HS-5 (cell line): ENCODE measurements around the gene ADAMTS3.
"Not testable (repeated sequence)": the region's sequence is repeated elsewhere in the genome, so short reads cannot be mapped to it uniquely, and the experiment has no call there.

ENCODE experiments used
- DNase-seq: peaks from one replicate; pipeline ENCODE4 v3.0.0-alpha.2; 2012; ENCODE audit warnings: low read depth

Gene ADAMTS3

DNA sequence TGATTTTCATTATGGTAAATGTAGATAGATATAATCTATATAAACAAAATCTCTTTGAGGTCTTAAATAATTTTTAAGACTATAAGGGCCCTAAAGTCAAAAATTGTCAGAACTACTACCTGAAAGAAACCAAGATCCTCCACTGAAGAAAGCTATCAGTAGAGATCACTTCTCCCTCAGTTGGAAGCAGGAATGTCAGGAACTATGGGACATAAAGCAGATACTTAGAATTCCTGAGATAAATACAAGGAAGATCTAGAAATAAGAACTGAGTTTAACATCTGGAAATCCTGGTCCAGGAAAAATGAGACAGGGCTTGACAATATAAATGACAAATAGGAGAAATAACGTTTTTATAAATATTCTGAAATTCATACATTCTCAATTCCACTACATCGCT, 97.2 kb downstream of the ADAMTS3 start:
- DNase-seq, result no peak

DNA sequence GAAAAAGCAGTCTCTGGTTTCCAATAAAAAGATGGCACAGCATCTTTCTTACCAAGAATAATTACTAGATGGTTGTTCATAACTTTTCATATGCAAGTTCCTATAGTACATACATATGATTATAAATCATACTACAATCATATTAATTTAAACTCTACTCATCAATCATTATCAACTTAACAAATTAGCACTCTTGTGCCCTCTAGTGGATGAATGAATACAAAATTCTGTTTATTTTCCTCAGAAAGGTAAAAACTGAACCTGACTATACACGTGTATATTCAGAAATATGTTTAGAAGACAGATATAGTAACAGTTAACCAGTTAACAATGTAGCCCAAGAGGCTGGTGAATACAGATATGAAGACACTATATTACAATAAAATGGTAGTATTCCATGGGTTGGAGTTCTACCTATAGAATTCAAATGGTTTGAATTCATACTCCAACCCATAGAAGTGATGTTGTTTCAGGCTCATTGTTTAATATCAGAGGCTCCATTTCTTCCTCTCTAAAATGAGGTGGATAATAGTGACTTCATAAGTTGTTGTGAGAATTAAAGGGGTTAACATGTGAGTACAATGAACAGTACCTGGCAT, 100.0 kb downstream of the ADAMTS3 start:
- DNase-seq, result no peak

DNA sequence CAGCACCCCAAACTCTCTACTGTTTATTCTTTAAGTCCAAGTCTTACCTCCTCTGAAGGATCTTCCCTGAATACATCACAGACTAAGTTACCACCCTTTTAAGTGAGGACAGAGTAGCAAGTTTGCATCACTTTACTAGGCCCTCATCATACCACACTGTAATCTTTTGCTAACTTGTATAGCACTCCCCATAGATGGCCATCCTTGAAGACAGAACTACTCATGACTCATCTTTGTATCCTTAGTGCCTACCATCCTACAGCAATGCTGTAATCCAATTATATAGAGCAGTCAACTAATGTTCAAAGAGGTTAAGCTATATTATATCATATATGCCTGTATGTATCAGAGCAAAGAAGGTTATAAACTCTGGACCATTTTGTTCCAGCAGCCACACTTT, 101.4 kb downstream of the ADAMTS3 start:
- no peak for DNase-seq

DNA sequence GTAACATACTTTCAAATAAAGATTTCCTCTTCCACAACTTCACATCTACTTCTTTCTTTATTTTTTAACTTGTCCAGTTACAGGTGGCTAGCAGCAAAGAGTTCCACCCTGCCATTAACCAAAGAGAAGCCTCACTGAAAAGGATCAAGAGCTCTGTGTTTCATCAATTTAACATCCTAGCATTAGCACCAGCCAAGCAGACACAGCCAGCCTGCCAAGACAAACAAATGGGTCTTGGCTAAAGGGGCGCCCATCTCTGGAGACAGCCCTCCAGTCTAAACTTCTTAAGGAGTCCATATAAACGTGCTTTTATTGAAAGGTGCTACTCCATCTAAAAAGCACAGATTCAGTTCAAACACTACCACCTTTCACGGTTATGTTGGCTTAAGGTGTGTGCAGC, 105.3 kb downstream of the ADAMTS3 start:
- DNase-seq, result no peak

DNA sequence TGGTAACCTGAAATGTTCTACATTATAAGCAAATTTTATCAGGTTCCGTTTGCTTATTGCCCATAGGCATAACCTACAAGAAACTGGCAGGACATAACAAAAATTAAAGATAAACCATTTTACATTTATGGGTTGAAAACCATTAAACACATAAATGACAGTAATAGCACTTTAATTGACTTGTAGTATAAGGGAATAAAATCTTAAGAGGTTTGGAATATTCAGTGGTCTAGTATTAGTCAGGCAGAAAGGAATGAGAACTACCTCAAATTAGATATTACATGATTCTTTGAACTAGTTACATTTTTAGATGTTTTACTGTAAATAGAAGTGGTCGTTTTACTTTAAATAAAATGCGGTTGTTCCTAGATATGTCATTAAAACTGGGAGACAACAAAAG, 111.9 kb downstream of the ADAMTS3 start:
- no peak for DNase-seq

DNA sequence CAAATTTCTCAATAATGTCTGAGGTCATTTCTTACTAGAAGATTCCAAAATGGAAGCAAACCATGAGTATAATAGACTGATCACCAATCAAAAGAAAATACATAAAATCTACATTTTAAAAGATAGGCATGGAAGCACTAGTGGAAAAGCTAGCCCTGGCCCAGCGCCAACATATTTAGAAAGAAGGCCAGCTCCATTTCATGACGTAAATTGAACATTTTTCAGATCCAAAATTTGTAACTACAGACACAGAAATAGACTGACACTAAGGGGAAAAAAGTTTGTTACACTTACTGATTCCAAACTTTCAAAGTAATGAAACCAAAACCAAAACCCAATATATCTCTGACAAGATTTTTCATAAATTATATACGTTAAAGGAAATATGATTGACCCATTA, 117.7 kb downstream of the ADAMTS3 start:
- no peak for DNase-seq

DNA sequence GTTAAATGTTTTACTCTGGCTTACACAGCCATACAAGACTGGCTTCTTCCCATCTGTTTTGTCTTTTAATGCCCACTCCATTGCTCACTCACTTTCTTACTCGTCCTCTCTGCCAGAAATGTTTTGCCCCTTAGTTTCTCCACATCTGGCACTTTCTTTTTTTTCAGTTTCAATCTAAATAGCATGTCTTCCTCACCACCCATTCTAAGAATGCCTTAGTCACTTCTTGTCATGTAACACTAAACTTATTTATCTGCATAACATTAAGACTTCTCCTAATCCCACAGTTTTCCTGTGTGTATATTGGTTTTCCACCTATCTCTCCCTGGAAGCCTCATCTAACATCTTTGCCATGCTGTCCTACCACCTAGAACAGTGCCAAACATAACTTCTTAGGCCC, 119.3 kb downstream of the ADAMTS3 start:
- DNase-seq, result peak; percentile 30

DNA sequence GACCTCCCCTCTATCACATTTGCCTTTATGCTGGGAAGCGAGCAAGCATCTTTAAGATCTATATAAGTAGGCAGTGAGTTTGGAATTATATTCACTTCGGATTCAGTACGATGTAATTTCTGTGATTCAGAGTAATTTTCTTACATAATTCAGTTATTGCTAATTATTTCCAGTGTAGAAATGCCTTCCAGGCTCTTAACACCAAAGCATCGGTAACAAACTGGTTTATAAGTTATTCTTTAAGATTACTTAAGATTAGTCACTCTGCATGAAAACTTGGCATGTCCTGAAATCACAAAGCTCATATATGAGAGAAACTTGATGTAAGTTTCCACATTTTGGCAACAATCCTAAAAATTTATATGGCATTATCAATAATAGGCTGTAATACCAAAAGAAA, 120.8 kb downstream of the ADAMTS3 start:
- DNase-seq, result no peak

DNA sequence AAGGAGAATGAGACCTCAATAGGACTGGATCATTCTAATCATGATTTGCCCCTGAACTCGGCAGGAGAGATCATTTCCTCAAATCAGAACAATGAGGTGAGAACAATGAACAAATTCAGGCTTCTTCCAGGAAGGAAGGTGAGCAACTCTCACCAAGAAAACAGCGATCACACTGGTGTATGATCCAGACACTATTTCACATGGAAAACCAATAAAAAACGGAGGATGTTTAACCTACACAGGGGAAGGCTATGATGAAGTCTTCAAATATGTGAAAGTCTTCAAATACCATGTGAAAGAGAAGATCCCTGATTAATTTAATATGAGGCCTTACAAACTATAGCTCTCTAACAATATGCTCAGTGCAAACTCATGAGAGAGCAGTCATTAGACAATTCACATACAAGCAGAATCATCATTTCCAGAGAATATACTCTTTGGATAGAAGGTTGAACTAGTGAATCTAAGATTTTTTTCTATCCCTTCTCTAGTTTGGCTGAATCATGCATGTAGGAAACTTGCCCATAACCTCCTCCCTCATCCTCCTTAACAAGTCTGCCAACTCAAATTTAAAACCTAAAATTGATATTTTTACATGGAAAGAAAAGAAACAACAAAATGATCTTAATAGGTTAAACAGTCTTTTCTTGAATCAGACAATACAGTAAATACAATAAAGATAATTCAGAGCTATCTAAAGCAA, 122.5 kb downstream of the ADAMTS3 start:
- no peak for DNase-seq

DNA sequence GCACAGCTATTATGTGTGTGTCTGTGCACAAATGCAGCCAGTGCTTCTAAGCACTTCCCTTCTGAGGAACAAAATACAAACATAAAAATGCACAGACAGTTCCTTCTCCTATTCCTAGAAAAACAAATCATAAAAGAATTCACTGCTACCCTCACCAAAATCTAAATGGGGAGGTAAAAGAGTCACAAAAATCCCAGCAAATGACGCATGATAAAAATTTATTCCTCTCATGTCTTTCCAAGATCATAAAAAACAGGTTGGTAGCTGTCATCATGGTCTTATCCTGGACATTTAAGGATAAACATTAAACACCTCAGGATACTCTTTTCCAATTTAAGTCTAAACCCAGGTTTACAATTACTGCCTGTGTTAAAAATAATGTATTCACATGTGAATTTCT, 124.9 kb downstream of the ADAMTS3 start:
- no peak for DNase-seq

DNA sequence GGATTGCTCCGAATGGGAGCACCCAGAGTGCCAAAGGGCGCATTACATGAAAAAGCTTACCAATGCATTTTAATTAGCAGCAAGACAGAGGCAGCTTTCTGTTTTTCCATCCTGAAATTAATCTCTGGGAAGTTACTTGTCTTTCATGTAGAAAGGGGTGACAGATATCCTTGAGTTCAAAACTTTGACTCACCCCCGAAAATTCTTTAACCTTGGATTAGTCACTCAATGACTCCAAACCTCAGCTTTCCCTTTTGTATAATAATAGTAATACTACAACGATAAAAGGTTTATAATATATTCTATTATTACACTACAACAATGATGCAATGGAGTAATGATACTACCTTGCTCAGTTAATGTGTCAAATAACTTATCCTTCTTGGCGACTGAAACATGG, 126.3 kb downstream of the ADAMTS3 start:
- DNase-seq, result no peak

DNA sequence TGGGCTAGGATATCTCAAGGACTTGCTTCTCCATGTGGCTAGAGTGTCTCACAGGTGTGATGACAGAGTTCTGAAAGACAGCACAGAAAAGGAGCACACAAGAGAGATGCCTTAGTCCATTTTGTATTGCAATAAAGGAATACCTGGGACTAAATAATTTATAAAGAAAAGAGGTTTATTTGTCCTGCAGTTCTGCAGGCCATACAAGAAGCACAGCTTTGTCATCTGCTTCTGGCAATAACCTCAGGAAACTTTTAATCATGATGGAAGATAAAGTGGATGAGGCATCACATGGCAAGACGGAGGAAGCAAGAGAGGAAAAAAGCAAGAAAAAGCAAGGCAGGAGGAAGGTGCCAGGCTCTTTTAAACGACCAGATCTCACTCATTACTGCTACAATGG, 126.9 kb downstream of the ADAMTS3 start:
- DNase-seq, result no peak

DNA sequence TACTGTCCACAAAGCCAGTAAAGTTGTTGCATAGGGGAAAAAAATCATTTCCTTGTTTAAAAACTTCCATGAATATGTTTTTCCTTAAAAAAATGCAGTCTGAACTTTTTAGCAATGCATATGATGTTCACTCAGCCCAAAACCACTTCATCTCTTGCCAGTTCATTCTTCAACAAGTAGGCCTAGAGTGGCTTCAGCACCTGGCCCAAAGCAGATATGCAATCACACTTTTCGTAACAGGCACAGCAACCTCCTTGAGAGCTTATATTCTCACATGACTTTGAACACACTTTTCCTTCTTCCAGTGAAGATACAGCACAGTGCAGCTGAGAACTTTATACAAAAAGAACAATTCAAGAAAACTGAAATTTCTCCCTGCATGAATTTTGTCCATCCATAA, 128.6 kb downstream of the ADAMTS3 start:
- DNase-seq, result no peak

DNA sequence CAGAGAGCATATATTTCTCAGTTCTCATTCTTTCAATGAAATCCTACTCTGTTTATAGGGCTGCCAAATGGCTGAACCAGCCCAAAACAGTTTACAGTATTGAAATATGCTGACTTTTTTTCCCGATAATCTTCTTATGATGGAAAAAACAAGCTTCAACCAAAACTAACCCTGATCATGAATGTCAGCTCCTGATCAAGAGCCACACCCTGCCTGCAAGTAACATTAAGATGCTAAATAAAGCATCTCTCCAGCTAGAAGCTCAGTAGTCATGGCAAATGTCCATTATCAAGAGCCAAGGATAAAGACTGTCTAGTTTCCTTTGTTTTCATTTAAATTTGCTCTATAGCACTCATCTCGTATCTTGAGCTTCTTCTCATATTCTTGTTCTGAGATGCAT, 136.0 kb downstream of the ADAMTS3 start:
- no peak for DNase-seq

DNA sequence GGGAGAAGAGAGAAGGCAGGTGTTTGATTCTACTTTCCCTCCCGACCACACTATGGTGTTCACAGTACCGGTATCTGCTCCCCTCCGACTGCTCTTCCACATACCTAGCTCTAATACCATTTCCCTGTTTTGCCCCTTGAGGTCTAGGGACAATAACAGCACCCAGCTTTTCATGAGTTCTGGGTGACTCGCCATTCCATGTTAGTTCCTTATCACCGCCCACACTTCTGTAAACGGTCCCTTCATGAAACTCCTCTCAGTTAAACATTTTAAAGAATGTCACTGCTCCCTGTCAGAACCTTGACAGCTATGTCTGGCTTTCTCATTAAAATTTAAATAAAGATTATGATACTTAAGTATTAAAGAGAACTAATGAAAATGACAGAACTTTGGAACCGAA, 136.7 kb downstream of the ADAMTS3 start:
- no peak for DNase-seq

DNA sequence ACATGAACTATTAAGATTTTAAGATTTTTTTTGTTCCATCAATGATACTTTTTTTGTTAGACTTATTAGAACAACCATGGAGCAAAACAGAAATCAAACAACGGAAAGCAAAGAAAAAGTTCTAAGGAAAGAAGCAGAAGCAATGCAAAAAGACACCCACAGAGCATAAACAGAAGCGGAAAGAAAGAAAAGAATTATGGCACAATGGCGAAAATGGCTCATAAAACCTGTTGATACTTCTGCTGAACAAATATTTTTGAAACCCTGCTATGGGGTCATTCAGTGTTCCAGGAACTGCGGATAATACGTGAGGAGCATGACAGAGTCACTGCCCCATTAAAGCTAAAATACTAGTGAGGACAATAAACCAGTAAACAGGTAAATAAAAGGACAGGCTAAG, 138.0 kb downstream of the ADAMTS3 start:
- no peak for DNase-seq

DNA sequence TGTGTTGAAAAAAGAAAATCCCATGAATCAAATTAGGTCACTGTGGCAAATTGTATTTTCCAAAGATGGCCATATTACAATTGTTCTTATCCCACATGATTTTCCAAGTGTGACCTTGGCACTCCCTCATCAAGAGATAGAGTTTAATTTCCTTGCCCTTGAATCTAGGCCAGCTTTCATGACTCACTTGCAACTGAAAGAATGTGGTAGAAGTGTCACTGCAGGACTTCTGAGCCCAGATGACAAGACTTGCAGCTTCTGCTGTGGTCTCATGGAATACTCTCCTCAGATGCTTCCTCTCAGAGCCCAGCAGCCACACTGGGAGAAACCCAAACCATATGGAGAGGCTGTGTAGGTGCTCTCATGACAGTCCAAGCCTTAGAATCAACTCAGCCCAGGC, 139.0 kb downstream of the ADAMTS3 start:
- DNase-seq, result no peak

DNA sequence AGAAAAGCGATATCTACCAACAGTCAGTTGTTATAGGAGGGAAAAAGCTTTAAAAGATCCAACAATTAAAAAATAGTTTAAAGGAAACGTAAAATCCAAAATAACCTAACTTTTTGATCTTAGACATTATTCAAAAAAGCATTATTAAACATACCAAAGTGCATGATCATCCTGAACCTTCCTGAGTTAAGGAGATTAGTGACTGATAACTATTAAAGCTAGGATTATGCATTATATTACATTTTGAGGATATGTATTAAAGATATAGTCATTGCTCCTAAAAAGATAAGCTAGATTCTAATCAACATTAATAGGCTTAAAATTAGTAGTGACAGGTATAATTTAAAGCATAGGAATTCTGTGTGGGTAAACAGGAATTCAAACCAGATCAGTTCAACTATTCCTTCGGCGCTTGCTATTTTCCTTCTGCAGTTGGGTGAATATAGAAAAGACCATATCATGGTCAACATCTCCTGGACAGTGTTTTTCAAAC, 139.6 kb downstream of the ADAMTS3 start:
- no peak for DNase-seq

DNA sequence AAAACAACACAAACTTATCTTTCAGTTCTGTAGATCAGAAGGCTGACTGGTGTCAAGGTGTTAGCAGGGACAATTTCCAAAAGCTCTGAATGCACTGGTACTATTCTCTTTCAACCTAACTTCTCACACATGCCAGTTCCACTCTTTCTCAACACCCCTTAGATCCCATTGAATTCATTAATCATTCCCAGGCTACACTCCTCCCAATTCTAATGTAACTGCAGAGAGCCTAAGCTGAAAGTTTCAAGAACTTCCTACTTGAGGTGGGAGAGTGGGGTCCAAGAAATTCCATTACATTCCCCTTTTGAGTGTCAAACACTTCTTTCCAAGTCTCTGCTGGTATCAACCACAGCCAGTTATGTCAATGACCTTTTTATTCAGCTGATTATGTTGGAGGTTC, 142.0 kb downstream of the ADAMTS3 start:
- DNase-seq, result no peak

DNA sequence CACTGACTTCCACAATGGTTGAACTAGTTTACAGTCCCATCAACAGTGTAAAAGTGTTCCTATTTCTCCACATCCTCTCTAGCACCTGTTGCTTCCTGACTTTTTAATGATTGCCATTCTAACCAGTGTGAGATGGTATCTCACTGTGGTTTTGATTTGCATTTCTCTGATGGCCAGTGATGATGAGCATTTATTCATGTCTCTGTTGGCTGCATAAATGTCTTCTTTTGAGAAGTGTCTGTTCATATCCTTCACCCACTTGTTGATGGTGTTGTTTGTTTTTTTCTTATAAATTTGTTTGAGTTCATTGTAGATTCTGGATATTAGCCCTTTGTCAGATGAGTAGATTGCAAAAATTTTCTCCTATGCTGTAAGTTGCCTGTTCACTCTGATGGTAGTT, 143.1 kb downstream of the ADAMTS3 start:
- DNase-seq, result not testable (repeated sequence)

DNA sequence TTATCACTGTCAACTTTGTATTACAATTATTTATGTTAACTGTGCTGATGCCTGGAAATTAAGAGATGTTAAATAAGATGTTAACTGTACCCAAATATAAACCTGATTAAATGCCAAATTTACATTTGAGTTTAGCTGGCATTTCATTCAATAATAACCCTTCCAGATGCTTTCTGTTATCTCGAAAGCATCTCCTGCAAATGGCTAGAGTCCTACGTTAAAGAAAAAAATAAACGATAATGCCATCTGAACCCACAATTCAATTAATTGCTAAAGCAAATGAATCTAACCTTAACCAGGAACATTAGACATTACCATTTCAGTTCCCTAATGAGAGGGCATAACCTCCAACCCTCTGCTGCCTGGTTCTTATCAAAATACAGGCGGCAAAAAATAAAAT, 145.0 kb downstream of the ADAMTS3 start:
- DNase-seq, result no peak

DNA sequence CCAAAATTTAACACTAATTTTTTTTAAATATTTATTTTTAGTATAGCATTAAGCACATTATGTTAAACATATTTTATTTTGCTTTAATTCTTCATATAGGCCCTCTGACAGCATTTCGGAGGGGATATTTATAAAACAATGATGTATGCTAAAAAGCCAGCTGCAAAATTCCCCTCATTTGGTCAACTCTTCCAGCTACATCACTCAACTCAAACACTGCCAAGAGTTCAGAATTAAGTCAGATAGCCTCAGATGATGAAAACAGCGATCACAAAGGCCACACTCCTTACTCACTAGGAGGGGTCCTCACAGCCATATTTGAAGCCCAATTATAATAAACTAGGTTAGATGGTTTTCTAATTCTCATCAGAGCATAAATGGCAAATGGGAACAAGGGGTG, 146.6 kb downstream of the ADAMTS3 start:
- DNase-seq, result no peak

DNA sequence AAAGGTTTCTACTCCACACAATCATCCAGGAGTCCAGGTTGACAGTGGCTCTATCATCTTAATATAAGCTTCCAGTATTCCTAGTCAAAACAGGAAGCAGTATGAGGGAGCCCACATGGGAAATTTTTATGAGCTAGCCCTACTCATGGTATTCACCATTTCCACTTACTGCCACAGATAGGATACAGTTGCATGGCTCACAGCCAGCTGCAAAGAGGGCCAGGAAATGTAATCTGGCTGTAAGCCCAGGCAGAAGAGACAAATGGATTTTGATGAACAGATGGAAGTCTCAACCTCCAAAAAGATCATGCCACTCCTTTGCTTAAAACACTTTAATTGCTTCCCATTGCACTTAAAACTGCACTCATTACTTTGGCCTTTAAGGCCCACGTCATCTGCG, 150.6 kb downstream of the ADAMTS3 start:
- peak; percentile 58 for DNase-seq

DNA sequence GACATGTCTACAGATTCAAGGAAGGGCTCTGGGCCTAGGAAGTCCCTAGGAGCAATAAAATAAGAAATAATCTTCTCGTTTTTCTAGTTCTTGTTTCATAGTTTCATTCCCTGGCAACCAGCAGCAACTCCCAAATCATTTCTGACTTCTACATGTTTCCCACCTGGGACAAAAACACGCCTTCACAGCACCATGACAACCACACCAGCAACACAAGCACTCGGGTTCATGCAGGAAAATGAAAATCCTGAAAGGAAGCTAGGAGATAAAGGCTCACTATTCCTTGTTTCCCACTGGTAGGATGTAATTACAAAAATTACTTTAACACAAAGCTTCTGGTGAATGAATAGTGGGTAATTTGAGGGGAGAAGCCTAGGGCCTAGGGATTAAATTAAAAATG, 158.9 kb downstream of the ADAMTS3 start:
- no peak for DNase-seq
